A673 (cell line): Measurements from ENCODE around the gene MORN2.

Experiments
- EZH2 ChIP-seq: fragments of 200-600 bp; sonication (generic); IDR thresholded peaks from 2 replicates; pipeline ENCODE4 v1.6.1; 2017; ENCODE audit warnings: borderline replicate concordance, low read depth, mild to moderate bottlenecking, mixed read lengths, antibody characterized with exemption, low read length; ENCODE audit not compliant: poor library complexity, severe bottlenecking
- TF ChIP-seq, protein P1 (sequence below): fragments of 300-800, 200-600 bp; sonication (generic); conservative IDR thresholded peaks from 2 replicates; pipeline ENCODE4 v1.5.1; 2017; ENCODE audit warnings: low read depth, mild to moderate bottlenecking, antibody characterized with exemption, low read length, moderate library complexity, mixed read lengths

DNA sequence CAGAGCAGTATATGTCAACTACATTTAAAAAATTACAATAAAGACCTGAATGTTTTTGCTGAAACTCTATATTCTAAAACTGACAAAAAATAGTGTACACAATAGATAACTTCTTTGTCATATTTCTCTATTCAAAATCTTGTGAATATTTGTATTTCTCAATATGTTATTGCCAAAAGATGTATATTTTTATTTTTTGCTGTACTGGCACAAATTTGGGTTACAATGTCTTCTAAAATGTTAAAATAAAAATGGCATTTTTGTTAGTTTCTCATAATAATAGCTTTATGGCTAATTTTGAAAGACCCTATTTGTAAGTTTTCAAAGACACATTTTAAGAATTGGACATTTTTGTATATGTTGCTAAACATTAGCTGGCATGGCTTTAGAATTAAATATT is 13.3 kb downstream of the MORN2 start:
- no peak for TF ChIP-seq EZH2
- TF ChIP-seq, protein P1, sequence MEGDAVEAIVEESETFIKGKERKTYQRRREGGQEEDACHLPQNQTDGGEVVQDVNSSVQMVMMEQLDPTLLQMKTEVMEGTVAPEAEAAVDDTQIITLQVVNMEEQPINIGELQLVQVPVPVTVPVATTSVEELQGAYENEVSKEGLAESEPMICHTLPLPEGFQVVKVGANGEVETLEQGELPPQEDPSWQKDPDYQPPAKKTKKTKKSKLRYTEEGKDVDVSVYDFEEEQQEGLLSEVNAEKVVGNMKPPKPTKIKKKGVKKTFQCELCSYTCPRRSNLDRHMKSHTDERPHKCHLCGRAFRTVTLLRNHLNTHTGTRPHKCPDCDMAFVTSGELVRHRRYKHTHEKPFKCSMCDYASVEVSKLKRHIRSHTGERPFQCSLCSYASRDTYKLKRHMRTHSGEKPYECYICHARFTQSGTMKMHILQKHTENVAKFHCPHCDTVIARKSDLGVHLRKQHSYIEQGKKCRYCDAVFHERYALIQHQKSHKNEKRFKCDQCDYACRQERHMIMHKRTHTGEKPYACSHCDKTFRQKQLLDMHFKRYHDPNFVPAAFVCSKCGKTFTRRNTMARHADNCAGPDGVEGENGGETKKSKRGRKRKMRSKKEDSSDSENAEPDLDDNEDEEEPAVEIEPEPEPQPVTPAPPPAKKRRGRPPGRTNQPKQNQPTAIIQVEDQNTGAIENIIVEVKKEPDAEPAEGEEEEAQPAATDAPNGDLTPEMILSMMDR = no peak
